Measurements from ENCODE around the gene ULBP1.
A peak's percentile ranks its signal among the peaks of the same experiment; 100 is the strongest.
"Not testable (repeated sequence)": the region's sequence is repeated elsewhere in the genome, so short reads cannot be mapped to it uniquely, and the experiment has no call there.

ULBP1 gene

DNA sequence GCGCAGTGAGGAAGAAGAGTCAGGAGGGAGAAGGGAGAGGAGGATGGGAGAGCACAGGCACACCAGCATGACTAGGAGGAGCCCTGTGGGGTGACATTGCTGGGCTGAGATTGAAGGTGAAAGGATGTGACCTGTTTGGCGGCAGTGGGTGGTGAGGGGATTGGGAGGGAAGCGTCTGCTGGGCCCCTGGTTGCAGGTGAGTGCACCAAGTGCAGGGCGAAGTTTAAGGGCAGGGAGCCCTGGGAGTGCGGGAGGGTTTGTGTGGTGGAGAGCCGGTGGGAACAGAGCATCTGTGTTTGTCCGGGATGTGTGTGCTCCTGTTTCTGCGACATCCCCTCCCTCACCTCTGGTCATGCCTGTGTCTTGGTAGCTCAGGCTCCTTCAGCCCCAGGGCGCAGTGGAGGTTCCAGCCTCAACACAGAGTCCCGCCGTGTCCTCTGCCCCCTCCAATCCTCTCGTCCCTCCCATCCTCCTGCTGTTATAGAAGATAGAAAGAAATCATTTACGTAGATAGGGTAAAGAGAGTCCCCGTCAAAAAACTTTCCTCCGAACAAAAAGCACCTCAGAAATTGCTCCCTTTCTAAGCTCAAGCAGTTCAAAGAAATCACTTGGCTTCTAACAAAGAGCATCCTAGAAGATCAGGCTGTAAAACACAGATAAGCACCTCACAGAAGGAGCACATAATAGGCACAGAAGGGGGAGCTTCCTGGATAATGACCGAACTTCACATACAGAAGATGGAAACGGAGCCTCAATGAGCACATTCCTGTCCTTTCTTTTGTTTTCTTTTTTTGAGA, 25.0 kb downstream of the ULBP1 start:
- Histone ChIP-seq H3K27me3 (peaks cover 100% of the 10 kb centered on the region), H3K36me3 (no peaks in the 10 kb centered on the region), H3K4me3 (peak overlapping the region; percentile 6; the same call in 1 of the 2 replicates), H3K27ac (no peak overlapping the region), H3K4me2 (no peak overlapping the region), H3K9me3 (peaks cover 35% of the 10 kb centered on the region), H3K4me1 (peaks cover 24% of the 10 kb centered on the region), H4K20me1 (peaks cover 61% of the 10 kb centered on the region), H3K9ac (no peak overlapping the region)
- no peak for TF ChIP-seq Cebpa-rat (IDR thresholded peaks at IDR 0.05)

DNA sequence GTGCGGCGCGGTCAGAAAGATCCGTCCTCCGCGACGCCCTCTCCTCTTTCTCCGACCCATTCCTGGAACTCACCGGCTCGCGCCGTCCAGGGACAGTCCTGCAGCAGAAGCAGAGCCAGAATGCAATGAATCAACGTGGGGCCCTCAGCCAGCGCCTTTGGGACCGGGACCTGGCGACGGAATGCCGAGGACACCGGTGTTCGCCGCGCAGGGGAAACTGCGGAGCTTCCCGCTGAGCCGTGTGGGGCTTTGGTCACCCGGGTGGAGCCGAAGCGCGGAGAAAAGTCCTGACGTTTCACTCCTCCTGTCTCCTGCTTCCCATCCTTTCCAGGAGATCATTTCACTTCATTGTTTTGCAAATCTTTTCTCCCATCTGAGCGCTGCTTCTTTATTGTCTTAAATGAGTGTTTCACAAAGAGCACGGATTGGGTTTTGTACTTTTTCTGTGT, 26.5 kb downstream of the ULBP1 start:
- peak overlapping the region; percentile 91 for H3K4me2 ChIP-seq
- peaks cover 24% of the 10 kb centered on the region for H3K4me1 ChIP-seq
- TF ChIP-seq Cebpa-rat (IDR thresholded peaks at IDR 0.05), result no peak
- H3K4me3 ChIP-seq, result peak overlapping the region; percentile 60
- H3K9ac ChIP-seq, result no peak overlapping the region
- peaks cover 100% of the 10 kb centered on the region for H3K27me3 ChIP-seq
- H3K27ac ChIP-seq, result no peak overlapping the region
- H3K36me3 ChIP-seq, result no peaks in the 10 kb centered on the region
- peaks cover 52% of the 10 kb centered on the region for H4K20me1 ChIP-seq
- H3K9me3 ChIP-seq, result peaks cover 34% of the 10 kb centered on the region

DNA sequence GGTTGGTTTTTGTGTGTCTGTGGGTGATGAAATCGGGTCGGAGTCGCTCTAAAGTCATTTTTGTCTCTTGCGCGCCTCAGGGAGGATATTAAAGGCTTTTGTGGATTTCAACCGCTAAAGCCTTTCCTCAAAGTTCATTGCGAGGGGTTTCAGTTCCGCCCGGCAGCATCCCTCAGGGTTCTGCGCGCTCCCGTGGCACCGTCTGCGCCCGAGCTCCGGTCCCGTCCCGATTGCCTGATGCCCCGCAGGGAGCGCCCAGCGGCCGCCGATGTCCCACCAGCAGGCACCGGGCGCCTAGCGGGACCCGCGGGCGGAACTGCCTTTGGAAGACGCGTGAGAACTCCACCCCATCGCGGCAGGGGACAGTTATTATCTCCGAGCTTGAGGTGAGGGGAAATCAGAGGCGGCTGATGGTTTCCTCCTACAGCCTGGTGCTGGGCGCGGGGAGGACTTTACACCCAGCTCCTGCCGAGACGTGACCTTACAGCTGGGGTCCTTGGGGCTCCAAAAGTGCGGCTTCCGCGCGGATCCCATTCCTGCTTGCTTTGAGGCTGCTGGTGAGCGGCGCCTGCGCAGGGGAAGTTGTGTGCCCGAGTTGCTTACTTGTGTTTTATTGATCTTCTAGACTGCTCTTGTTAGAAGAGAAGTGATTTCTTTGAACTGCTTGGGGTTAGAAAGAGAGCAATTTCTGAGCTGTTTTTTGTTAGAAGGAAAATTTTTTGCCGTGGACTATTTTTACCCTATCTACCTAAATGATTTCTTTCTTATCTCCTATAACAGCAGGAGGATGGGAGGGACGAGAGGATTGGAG, 27.1 kb downstream of the ULBP1 start:
- Histone ChIP-seq H3K4me1 (peaks cover 24% of the 10 kb centered on the region), H3K4me2 (peak overlapping the region; percentile 91), H3K36me3 (no peaks in the 10 kb centered on the region), H3K9ac (no peak overlapping the region), H3K4me3 (peak overlapping the region; percentile 60), H3K9me3 (peaks cover 28% of the 10 kb centered on the region), H3K27me3 (peaks cover 100% of the 10 kb centered on the region), H4K20me1 (peaks cover 49% of the 10 kb centered on the region), H3K27ac (no peak overlapping the region)
- TF ChIP-seq Cebpa-rat (IDR thresholded peaks at IDR 0.05), result no peak

DNA sequence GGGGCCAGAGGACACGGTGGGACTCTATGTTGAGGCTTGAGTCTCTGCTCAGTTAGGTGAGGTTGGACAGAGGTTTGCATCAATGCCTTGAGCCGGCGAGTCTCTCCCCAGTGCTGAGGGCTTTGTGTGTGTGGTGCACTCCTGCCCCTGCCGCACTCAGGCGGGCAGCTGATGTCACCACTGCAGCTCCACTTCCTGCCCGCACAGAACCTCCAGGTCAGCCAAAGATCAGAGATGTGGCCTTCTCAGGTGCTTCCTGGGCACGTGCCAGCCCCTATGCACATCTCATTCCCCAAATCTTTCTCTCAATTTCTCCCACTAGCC, 27.7 kb downstream of the ULBP1 start:
- H3K36me3 ChIP-seq, H3K27ac ChIP-seq, H3K9ac ChIP-seq: not testable (repeated sequence)
- Histone ChIP-seq H3K27me3 (peaks cover 97% of the 10 kb centered on the region), H4K20me1 (peaks cover 49% of the 10 kb centered on the region), H3K4me1 (peaks cover 24% of the 10 kb centered on the region), H3K4me3 (peak overlapping the region; percentile 60), H3K9me3 (peaks cover 28% of the 10 kb centered on the region), H3K4me2 (peak overlapping the region; percentile 91)

DNA sequence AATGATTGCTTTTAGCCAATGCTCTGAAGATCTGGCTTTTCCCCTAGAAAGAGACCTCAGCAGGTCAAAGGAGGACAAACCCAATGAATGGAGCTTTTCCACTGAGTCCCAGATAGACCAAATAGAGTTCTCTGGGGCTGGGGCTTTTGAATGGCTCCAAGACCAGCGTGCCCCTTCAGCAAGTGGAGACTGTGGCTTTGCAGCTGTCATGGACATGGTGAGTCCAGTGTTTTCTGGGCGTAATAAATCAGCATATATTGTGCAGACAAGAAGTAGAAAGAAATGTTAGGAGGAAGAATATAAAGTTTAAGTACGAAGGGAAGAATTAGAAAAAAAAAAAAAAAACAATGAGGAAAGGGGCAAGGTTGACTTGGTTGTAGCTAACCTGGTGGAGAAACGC, 28.1 kb downstream of the ULBP1 start:
- H3K36me3 ChIP-seq, result no peaks in the 10 kb centered on the region
- H3K4me3 ChIP-seq, result no peak overlapping the region
- peaks cover 24% of the 10 kb centered on the region for H3K9me3 ChIP-seq
- H3K4me1 ChIP-seq, result peaks cover 24% of the 10 kb centered on the region
- no peak for TF ChIP-seq Cebpa-rat (IDR thresholded peaks at IDR 0.05)
- no peak overlapping the region for H3K4me2 ChIP-seq
- H3K9ac ChIP-seq, result no peak overlapping the region
- peaks cover 93% of the 10 kb centered on the region for H3K27me3 ChIP-seq
- no peak overlapping the region for H3K27ac ChIP-seq
- peaks cover 49% of the 10 kb centered on the region for H4K20me1 ChIP-seq

DNA sequence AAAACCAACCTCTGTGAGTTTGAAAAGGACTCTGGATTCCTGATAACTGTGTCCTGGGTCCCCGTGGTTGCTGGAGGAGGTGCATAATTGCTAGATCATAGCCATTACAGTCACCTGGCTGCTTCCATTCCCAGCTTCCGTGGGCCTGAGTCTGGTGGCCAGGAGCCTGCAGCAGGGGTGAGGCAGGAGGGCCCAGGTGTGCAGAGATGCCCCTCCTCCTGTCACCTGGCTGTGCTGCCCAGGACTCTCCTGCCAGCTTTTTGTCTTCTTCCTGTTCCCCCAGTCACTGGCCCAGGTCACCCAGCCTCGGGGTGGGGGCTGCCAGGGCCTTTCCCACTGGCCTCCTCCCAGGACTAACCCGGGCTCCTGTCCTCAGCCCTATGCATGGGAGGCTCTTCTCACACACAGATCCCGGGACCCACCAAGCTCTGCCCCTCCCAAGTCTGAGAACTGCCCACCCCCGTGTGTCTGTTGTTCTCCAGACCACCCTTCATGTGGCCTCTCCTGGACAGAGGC, 31.6 kb downstream of the ULBP1 start:
- Histone ChIP-seq H3K27ac (no peak overlapping the region), H3K4me1 (peaks cover 13% of the 10 kb centered on the region), H3K36me3 (no peaks in the 10 kb centered on the region), H3K4me2 (no peak overlapping the region), H3K27me3 (peaks cover 58% of the 10 kb centered on the region), H3K9ac (no peak overlapping the region), H4K20me1 (peaks cover 32% of the 10 kb centered on the region), H3K4me3 (no peak overlapping the region), H3K9me3 (no peaks in the 10 kb centered on the region)
- no peak for TF ChIP-seq Cebpa-rat (IDR thresholded peaks at IDR 0.05)

DNA sequence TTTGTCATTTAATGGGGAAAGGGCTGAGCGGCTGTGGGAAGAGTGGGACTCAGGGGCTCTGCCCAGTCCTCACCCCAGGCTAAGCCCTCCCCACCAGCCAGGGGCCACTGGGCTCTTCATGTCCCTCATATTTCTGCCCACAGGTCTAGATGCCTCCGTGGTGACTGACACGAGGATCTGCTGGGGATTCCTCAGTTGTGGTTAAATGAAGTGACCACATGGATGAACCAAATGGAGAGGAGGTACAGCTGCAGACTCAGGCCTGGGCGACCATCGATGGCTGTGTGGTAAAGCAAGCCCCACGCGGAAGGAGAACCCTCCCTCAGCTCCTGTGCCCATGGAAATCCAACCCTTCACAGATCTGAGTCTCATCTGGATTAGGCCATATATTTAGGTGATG, 32.2 kb downstream of the ULBP1 start:
- TF ChIP-seq Cebpa-rat (IDR thresholded peaks at IDR 0.05), result no peak
- peaks cover 51% of the 10 kb centered on the region for H3K27me3 ChIP-seq

DNA sequence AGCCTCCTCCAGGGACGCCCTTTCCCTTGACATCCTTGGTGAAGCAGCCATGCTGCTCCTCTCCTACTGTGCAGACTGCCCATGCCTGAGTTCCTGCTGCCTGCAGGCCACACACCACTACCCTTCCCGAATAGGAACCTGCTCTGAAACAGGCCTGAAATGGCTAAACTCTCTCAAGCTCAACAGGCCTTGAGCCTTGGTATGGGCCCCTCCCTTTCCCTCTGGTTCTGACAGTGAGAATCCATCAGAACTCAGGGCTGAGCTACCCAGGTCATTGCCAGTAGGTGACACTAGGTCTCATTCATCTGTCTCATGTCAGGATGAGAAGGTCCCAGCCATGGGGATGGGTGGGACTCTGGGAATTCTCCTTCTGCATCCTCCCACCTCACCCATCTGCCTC, 35.9 kb downstream of the ULBP1 start:
- H3K27me3 ChIP-seq, result peaks cover 15% of the 10 kb centered on the region
- H3K9ac ChIP-seq, result no peak overlapping the region
- H3K36me3 ChIP-seq, result no peaks in the 10 kb centered on the region
- H4K20me1 ChIP-seq, result 0 out of 2 replicates have a peak, but pooled peaks cover 5% of the 10 kb centered on the region
- H3K4me1 ChIP-seq, result peaks cover 8% of the 10 kb centered on the region
- H3K27ac ChIP-seq, result no peak overlapping the region
- H3K4me2 ChIP-seq, result no peak overlapping the region
- peaks cover 5% of the 10 kb centered on the region; the same call in 1 of the 2 replicates for H3K9me3 ChIP-seq
- H3K4me3 ChIP-seq, result no peak overlapping the region
- TF ChIP-seq Cebpa-rat (IDR thresholded peaks at IDR 0.05), result no peak

More for the DNA sequence above, 32.2 kb downstream of the ULBP1 start:
- Histone ChIP-seq H3K36me3 (no peaks in the 10 kb centered on the region), H3K9ac (no peak overlapping the region), H3K4me3 (no peak overlapping the region), H4K20me1 (peaks cover 25% of the 10 kb centered on the region), H3K9me3 (no peaks in the 10 kb centered on the region), H3K27ac (no peak overlapping the region), H3K4me2 (no peak overlapping the region), H3K4me1 (peaks cover 6% of the 10 kb centered on the region)

DNA sequence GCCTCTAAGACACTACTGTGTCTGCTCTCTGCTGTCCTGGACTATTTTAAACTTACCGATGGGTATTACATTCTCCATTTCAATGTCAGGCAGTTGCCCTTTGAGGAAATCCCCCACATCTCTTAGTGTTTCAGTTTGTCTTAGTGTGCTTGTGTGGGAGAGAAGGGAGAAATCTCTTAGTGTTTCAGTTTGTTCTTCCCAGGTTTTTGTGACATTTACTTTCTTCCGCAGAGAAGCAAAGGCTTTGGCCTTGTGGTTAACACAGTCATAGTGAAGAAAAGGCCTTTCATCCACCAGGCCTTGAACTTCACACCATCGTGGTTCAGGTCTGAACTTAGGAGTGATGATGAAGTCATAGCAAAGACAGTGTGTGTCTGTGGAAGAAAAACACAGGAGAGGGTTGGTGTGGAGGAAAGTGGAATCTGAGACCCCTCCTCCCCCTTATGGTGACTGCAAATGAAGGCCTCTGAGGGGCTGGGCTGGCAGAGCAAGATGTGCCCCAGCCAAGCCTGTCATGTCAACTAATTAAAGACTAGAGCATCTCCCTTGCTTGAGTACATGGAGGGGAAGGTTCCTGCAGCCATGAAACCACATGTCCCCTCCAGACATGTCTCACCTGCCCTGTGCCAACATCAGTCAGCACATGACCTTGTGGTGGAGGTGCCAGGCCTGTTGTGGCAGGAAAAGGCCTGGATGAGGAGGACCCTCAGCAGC, 37.7 kb downstream of the ULBP1 start:
- H3K4me2 ChIP-seq, result no peak overlapping the region
- no peaks in the 10 kb centered on the region for H3K27me3 ChIP-seq
- peaks cover 6% of the 10 kb centered on the region; the same call in 1 of the 2 replicates for H4K20me1 ChIP-seq
- no peak overlapping the region for H3K9ac ChIP-seq
- H3K36me3 ChIP-seq, result no peaks in the 10 kb centered on the region
- H3K9me3 ChIP-seq, result peaks cover 5% of the 10 kb centered on the region; the same call in 1 of the 2 replicates
- H3K4me1 ChIP-seq, result peaks cover 12% of the 10 kb centered on the region
- no peak overlapping the region for H3K27ac ChIP-seq
- no peak overlapping the region for H3K4me3 ChIP-seq
- no peak for TF ChIP-seq Cebpa-rat (IDR thresholded peaks at IDR 0.05)

All from BLaER1 (cell line).